K562 (cell line): ENCODE results near the gene PPFIBP2. TPM values are rescaled to one million over a fixed set of nuclear protein-coding genes. Genes with fewer than 3 reads are reported as not detected.

ENCODE experiments used
- ATAC-seq: fragments of 200-7000 bp; cut with Tn5 transposase; 3 replicates; pipeline ENCODE4 v1.9.1; 2020; ENCODE audit warnings: moderate library complexity
- BruUV-seq: library from RNA; stranded (reverse); fragments of 400-500 nt; replicated peaks from 2 replicates; lab custom pipeline; 2021; lab: Mats Ljungman, UMichigan
- CTCF ChIA-PET: fragments of 300-600 bp; formaldehyde crosslinking; extraction: SDS; loops from one replicate; lab custom pipeline; 2021; ENCODE audit warnings: low intra/inter-chr PET ratio; lab: Yijun Ruan, JAX
- POLR2A ChIA-PET: fragments of 300-600, 350-650 bp; sonication (Branson Sonifier 250); formaldehyde crosslinking; extraction: SDS; loops from one replicate; lab custom pipeline; 2021; ENCODE audit warnings: antibody characterized with exemption, inconsistent platforms; lab: Yijun Ruan, JAX
- DNase-seq, 4 experiments: peaks; one replicate each; pipeline versions ENCODE4 v3.0.0 to v3.0.0-alpha.2; 2011 to 2018; ENCODE audit warnings: low spot score in 3 of 4, mixed read lengths in 3 of 4; ENCODE audit errors: extremely low read depth in 1 of 4
- FAIRE-seq: peaks from 2 replicates; lab custom pipeline; 2011; peaks lifted over from hg19 to GRCh38; lab: Jason Lieb, UNC
- H2AFZ ChIP-seq: 2 replicates; pipeline ENCODE4 v1.6.0; 2011; ENCODE audit warnings: low read depth, low read length, control low read depth, inconsistent platforms
- H3K27ac ChIP-seq: fragments of 200-600 bp; 3 replicates; pipeline ENCODE4 v1.8.0; 2011; ENCODE audit warnings: low read depth, mild to moderate bottlenecking, control low read depth, inconsistent platforms, low read length, moderate library complexity, mixed read lengths; ENCODE audit errors: extremely low read depth
- H3K27me3 ChIP-seq, 2 experiments: fragments of 300-600 bp in 1 of 2; 2 replicates in 1 of 2; 3 replicates in 1 of 2; pipeline versions ENCODE4 v1.6.0 to v1.8.0; 2011; ENCODE audit warnings: inconsistent platforms in 2 of 2, low read length in 2 of 2, mild to moderate bottlenecking in 1 of 2, mixed read lengths in 1 of 2, moderate library complexity in 1 of 2; ENCODE audit not compliant: control insufficient read depth in 2 of 2, insufficient read depth in 2 of 2
- H3K36me3 ChIP-seq: fragments of 300-600 bp; 3 replicates; pipeline ENCODE4 v1.8.0; 2011; ENCODE audit warnings: mild to moderate bottlenecking, low read length, inconsistent platforms; ENCODE audit not compliant: control insufficient read depth, insufficient read depth
- H3K4me1 ChIP-seq, 2 experiments: fragments of 200-600 bp in 1 of 2; replicated peaks in 1 of 2; 2 replicates in 1 of 2; 3 replicates in 1 of 2; pipeline versions ENCODE4 v1.5.1 to v1.8.0; 2011; ENCODE audit warnings: inconsistent platforms in 2 of 2, low read length in 2 of 2, mild to moderate bottlenecking in 1 of 2, mixed read lengths in 1 of 2, moderate library complexity in 1 of 2; ENCODE audit not compliant: control insufficient read depth in 2 of 2, insufficient read depth in 2 of 2
- H3K4me2 ChIP-seq: 2 replicates; pipeline ENCODE4 v1.6.1; 2011; ENCODE audit warnings: low read length, control low read depth, inconsistent platforms, mixed read lengths; ENCODE audit not compliant: insufficient read depth
- H3K4me3 ChIP-seq: fragments of 200-600 bp; sonication (generic), shearing (Covaris generic); 2 replicates; pipeline ENCODE4 v1.5.1; 2016; ENCODE audit warnings: control low read depth, inconsistent platforms
- H3K79me2 ChIP-seq: fragments of 200-600 bp; 3 replicates; pipeline ENCODE4 v1.8.0; 2011; ENCODE audit warnings: low read length, inconsistent platforms; ENCODE audit not compliant: control insufficient read depth, insufficient read depth
- H3K9ac ChIP-seq, 2 experiments: 2 replicates each; pipeline versions ENCODE4 v1.6.0 to v1.6.1; 2011; ENCODE audit warnings: low read depth in 2 of 2, low read length in 2 of 2, control low read depth in 1 of 2, inconsistent platforms in 1 of 2, mild to moderate bottlenecking in 1 of 2, mixed read lengths in 1 of 2; ENCODE audit not compliant: insufficient read depth in 1 of 2
- H3K9me1 ChIP-seq: one replicate; pipeline ENCODE4 v1.6.0; 2011; ENCODE audit warnings: inconsistent platforms, mild to moderate bottlenecking, low read length, moderate library complexity; ENCODE audit not compliant: control insufficient read depth, insufficient read depth
- H3K9me3 ChIP-seq: replicated peaks from 2 replicates; pipeline ENCODE4 v1.5.1; 2011; ENCODE audit warnings: low read depth, low read length, inconsistent platforms; ENCODE audit not compliant: control insufficient read depth, insufficient read depth
- H4K20me1 ChIP-seq: replicated peaks from 2 replicates; pipeline ENCODE4 v1.6.1; 2011; ENCODE audit warnings: low read length, inconsistent platforms, mixed read lengths; ENCODE audit not compliant: control insufficient read depth, insufficient read depth
- CBFA2T2 ChIP-seq: fragments of 450-650 bp; conservative IDR thresholded peaks from 2 replicates; pipeline ENCODE4 v1.6.1; 2017; ENCODE audit warnings: mild to moderate bottlenecking
- DIDO1 ChIP-seq: fragments of 450-650 bp; IDR thresholded peaks from 2 replicates; pipeline ENCODE4 v1.6.1; 2016; ENCODE audit warnings: low read depth, missing biosample characterization, missing genetic modification characterization
- DPF2 ChIP-seq: fragments of 450-650 bp; IDR thresholded peaks from 2 replicates; pipeline ENCODE4 v1.6.1; 2016
- NCOA1 ChIP-seq: fragments of 450-650 bp; IDR thresholded peaks from 2 replicates; pipeline ENCODE4 v1.6.1; 2016; ENCODE audit warnings: low read depth
- NEUROD1 ChIP-seq: fragments of 150-350 bp; IDR thresholded peaks from 2 replicates; pipeline ENCODE4 v1.6.1; 2014; ENCODE audit warnings: borderline replicate concordance, low read length, low read depth; ENCODE audit not compliant: partially characterized antibody
- SP1 ChIP-seq: sonication (generic); formaldehyde crosslinking; IDR thresholded peaks from 2 replicates; pipeline ENCODE4 v1.8.1; 2022; ENCODE audit warnings: mild to moderate bottlenecking, missing genetic modification reagents
- ZNF12 ChIP-seq: sonication (generic); formaldehyde crosslinking; IDR thresholded peaks from 2 replicates; pipeline ENCODE4 v1.4.0; 2020; ENCODE audit warnings: mild to moderate bottlenecking, missing genetic modification reagents
- ZNF282 ChIP-seq: sonication (generic); formaldehyde crosslinking; IDR thresholded peaks from 2 replicates; pipeline ENCODE4 v1.8.1; 2023; ENCODE audit warnings: missing genetic modification reagents
- ZNF583 ChIP-seq: fragments of 250-450 bp; sonication (Bioruptor Pico); IDR thresholded peaks from 2 replicates; pipeline ENCODE4 v1.4.0; 2020
- ZSCAN32 ChIP-seq: fragments of 450-650 bp; formaldehyde crosslinking; IDR thresholded peaks from 2 replicates; pipeline ENCODE4 v1.4.0; 2020; ENCODE audit warnings: mild to moderate bottlenecking, moderate library complexity
- WGBS: fragments of 100-300 bp; shearing (Covaris generic); methylation state at CpG from one replicate; pipeline ENCODE4 v1.1.6; 2016; ENCODE audit warnings: low coverage, mixed read lengths; ENCODE audit not compliant: insufficient coverage; ENCODE audit errors: missing lambda C conversion rate; 5-methylcytosine and 5-hydroxymethylcytosine counted together
- in situ Hi-C: fragments of 300-500 bp; cut with MboI; formaldehyde crosslinking; loops from 4 replicates; pipeline ENCODE4 v1.15.0; 2018; ENCODE audit warnings: inconsistent platforms, mixed read lengths
- intact Hi-C: fragments of 100-400 bp; cut with micrococcal nuclease; formaldehyde crosslinking; loops from 2 replicates; pipeline ENCODE4 v1.14.2; 2022
- polyA plus RNA-seq, 8 experiments: library from polyadenylated mRNA; depleted of rRNA in 4 of 8; stranded (reverse) in 5 of 8; unstranded in 3 of 8; fragments of >200 nt; fragmentation: Nextera tagmentation in 2 of 8; fragmentation: Illumina TruSeq in 1 of 8; extraction: Ambion mirVana in 2 of 8; extraction: Trizol in 1 of 8; gene quantifications; 2 replicates each; pipeline versions ENCODE4 v1.2.1 to v1.2.3, GENCODE V29; 2011 to 2014; ENCODE audit warnings: inconsistent platforms in 1 of 8, missing spikeins in 1 of 8
- total RNA-seq, 7 experiments: library from RNA; depleted of rRNA in 6 of 7; stranded (reverse); fragments of >200 nt in 6 of 7; fragmentation: Illumina TruSeq in 2 of 7; extraction: Trizol in 2 of 7; gene quantifications; 2 replicates each; pipeline versions ENCODE4 v1.2.1 to v1.2.3, GENCODE V29; 2011 to 2021; ENCODE audit warnings: low replicate concordance in 1 of 7
- TF ChIP-seq, protein P1 (sequence below): IDR thresholded peaks from 3 replicates; pipeline ENCODE4 v1.6.1; 2011; ENCODE audit warnings: borderline replicate concordance, mild to moderate bottlenecking, moderate library complexity; ENCODE audit not compliant: insufficient read length; ENCODE audit errors: extremely low read depth
- TF ChIP-seq, protein P2 (sequence below): fragments of 450-650 bp; formaldehyde crosslinking; IDR thresholded peaks from 2 replicates; pipeline ENCODE4 v1.4.0; 2020; ENCODE audit warnings: mild to moderate bottlenecking, moderate library complexity
- TF ChIP-seq, protein P3 (sequence below): fragments of 450-650 bp; IDR thresholded peaks from 2 replicates; pipeline ENCODE4 v1.6.1; 2016; ENCODE audit warnings: antibody characterized with exemption
- TF ChIP-seq, protein P4 (sequence below): fragments of 250-450 bp; sonication (Bioruptor Pico); IDR thresholded peaks from 2 replicates; pipeline ENCODE4 v1.6.1; 2021; ENCODE audit warnings: mild to moderate bottlenecking

Gene PPFIBP2
- total and polyA plus RNA-seq, 9 of the 15 experiments (the other 6 are each of a cell fraction or from before 2014, with no cell fraction given) = 0.18 to 3.4 (median 1.2) TPM

DNA sequence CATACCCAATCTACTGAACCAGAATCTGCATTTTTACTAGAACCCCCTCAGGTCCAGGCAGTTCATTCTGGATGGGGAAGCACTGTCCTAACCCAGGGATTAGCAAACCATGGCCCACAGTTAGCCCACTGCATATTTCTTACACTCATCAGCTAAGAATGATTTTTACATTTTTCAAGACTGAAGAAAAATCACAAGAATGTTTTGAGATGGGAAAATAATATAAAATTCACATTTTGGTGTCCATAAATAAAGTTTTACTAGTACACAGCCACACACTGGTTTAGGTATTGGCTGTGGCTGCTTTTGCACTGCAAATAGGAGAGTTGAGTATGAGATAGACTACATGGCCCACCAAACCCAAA is 59.4 kb downstream of the PPFIBP2 start (continued):
- no peak for TF ChIP-seq NEUROD1
- TF ChIP-seq ZSCAN32 = no peak

DNA sequence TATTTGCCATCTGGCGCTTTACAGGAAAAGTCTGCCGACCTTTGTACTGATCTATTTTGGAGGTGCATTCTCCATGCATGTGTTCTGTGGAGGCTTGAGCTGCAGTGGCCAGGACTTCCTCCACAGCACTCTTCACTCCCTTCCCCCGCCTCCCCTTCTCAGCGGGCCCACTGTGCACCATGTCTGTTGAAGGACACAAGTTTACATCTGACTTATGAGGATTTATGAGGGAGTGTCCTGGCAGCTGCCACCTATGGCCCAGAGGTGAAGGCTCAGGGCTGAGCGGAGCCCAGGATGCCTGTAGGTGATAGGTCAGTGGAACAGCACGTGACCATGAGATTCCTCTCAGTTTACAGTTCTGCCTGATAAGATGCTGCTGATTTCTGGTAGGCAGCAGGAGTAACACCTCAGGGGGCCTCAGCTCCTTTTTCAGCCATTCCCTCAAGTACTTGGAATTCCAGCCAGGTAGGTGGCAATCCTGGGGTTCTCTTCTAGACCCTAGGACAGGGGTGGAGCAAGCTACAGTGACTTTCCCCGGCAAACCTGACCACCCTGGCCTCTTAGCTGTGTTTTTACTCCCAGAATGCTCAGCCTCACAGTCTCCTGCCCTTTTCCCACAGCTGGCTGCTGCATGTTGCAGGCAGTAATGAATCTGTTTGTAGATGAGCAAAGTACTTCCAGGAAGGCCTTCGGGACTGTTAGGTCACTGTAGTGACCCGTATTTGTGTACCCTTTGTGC is 59.9 kb downstream of the PPFIBP2 start:
- in situ Hi-C loops = loop anchor here (5.0 kb wide), 1 partner anchor 79 kb away; no protein-coding TSS in a partner anchor
- no TSS peak for BruUV-seq
- ChIA-PET POLR2A (interaction anchor here (0.5 to 1.5 kb wide), 2 partner anchors 77 to 142 kb away, joined by 3 read pairs; no protein-coding TSS in a partner anchor), CTCF (interaction anchor here (2.0 kb wide), 1 partner anchor 84 kb away, joined by 7 read pairs; no protein-coding TSS in a partner anchor)
- Histone ChIP-seq H3K27ac (no peak overlapping the region), H3K9ac (no peak overlapping the region), H2AFZ (no peak overlapping the region), H3K4me1 (no peaks in the 10 kb centered on the region; a peak in 3 of 5 replicates), H3K9me1 (no peaks in the 10 kb centered on the region), H3K4me2 (no peak overlapping the region), H3K9me3 (no peaks in the 10 kb centered on the region), H3K4me3 (no peak overlapping the region), H4K20me1 (no peaks in the 10 kb centered on the region), H3K27me3 (peaks cover 6 to 36% of the 10 kb centered on the region in 2 experiments), H3K79me2 (no peaks in the 10 kb centered on the region), H3K36me3 (no peaks in the 10 kb centered on the region)
- intact Hi-C loops = no loop called here
- FAIRE-seq (no peak), DNase-seq (peak in 3 of 4 experiments; percentile 11 to 36 (median 28)), ATAC-seq (peak; percentile 44; the same call in 2 of the 3 replicates)
- 3% methylated on average over 9 of the region's 9 CpGs for WGBS
- TF ChIP-seq, protein P1, sequence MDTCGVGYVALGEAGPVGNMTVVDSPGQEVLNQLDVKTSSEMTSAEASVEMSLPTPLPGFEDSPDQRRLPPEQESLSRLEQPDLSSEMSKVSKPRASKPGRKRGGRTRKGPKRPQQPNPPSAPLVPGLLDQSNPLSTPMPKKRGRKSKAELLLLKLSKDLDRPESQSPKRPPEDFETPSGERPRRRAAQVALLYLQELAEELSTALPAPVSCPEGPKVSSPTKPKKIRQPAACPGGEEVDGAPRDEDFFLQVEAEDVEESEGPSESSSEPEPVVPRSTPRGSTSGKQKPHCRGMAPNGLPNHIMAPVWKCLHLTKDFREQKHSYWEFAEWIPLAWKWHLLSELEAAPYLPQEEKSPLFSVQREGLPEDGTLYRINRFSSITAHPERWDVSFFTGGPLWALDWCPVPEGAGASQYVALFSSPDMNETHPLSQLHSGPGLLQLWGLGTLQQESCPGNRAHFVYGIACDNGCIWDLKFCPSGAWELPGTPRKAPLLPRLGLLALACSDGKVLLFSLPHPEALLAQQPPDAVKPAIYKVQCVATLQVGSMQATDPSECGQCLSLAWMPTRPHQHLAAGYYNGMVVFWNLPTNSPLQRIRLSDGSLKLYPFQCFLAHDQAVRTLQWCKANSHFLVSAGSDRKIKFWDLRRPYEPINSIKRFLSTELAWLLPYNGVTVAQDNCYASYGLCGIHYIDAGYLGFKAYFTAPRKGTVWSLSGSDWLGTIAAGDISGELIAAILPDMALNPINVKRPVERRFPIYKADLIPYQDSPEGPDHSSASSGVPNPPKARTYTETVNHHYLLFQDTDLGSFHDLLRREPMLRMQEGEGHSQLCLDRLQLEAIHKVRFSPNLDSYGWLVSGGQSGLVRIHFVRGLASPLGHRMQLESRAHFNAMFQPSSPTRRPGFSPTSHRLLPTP = no peak
- TF ChIP-seq, protein P2, sequence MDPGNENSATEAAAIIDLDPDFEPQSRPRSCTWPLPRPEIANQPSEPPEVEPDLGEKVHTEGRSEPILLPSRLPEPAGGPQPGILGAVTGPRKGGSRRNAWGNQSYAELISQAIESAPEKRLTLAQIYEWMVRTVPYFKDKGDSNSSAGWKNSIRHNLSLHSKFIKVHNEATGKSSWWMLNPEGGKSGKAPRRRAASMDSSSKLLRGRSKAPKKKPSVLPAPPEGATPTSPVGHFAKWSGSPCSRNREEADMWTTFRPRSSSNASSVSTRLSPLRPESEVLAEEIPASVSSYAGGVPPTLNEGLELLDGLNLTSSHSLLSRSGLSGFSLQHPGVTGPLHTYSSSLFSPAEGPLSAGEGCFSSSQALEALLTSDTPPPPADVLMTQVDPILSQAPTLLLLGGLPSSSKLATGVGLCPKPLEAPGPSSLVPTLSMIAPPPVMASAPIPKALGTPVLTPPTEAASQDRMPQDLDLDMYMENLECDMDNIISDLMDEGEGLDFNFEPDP = no peak
- TF ChIP-seq NCOA1 (no peak), CBFA2T2 (0 out of 2 replicates have a peak, but pooled peaks have one; percentile 8), ZNF12 (CRISPR knock-in tag) (no peak), ZSCAN32 (no peak), DPF2 (no peak), ZNF583 (CRISPR knock-in tag) (no peak), ZNF282 (CRISPR knock-in tag) (no peak), SP1 (CRISPR knock-in tag) (no peak), DIDO1 (tag) (no peak)
- TF ChIP-seq, protein P3, sequence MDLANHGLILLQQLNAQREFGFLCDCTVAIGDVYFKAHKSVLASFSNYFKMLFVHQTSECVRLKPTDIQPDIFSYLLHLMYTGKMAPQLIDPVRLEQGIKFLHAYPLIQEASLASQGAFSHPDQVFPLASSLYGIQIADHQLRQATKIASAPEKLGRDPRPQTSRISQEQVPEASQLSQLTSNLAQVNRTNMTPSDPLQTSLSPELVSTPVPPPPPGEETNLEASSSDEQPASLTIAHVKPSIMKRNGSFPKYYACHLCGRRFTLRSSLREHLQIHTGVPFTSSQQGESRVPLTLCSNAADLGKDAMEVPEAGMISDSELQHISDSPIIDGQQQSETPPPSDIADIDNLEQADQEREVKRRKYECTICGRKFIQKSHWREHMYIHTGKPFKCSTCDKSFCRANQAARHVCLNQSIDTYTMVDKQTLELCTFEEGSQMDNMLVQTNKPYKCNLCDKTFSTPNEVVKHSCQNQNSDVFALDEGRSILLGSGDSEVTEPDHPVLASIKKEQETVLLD = no peak
- TF ChIP-seq, protein P4, sequence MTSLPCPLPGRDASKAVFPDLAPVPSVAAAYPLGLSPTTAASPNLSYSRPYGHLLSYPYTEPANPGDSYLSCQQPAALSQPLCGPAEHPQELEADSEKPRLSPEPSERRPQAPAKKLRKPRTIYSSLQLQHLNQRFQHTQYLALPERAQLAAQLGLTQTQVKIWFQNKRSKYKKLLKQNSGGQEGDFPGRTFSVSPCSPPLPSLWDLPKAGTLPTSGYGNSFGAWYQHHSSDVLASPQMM = no peak
